ENCODE results near the gene DEGS1. TPM values are rescaled to one million over a fixed set of nuclear protein-coding genes. Genes with fewer than 3 reads are reported as not detected.

DEGS1 gene
- total RNA-seq = 34.5 and 49.2 TPM in 2 replicates

DNA sequence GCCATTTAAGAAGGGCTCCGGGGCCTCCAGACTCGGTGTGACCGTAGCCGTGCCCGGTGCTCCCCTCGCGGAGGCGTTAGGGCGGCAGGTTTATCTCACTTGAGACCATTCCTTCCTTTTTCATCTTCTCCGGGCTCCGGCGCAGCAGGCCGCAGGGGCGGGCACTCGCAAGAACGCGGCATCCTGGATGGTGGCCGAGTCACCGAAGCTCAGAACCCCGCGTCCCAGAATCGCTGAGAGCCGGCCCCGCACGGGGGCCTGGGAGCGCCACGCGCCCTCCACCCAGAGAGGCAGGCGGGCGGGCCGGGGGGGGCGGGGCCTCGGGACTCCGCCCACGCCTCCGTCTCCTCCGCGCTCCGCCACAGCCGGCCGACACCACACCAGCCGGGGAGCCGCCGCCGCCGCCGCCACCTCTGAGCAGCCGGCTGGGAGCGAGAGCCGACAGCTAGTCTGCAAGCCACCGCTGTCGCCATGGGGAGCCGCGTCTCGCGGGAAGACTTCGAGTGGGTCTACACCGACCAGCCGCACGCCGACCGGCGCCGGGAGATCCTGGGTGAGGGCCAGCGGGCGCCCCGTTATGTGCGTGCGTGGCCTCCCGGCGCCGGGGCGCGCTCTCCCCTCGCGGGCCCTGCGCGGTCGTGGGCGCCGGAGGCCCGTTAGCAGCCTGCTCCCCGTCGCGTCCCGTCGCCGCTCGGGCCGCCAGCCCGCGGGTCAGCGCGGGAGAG, at the start of gene DEGS1:
Gene DEGS1, plus strand, starts transcription at position 375 of the 725 bp plus-strand sequence. Its CDS starts 97 bp downstream, at position 472.

Other genes starting within 250 kb of the DEGS1 start
- 33.7 and 40.7 TPM in 2 replicates for gene FBXO28, start 69.1 kb upstream of the DEGS1 start, total RNA-seq
- 22.8 and 24.1 TPM in 2 replicates for gene NVL, start 146.9 kb downstream of the DEGS1 start, total RNA-seq
- gene CNIH4, start 173.6 kb downstream of the DEGS1 start, total RNA-seq = 71.0 and 115 TPM in 2 replicates

All from tracheal epithelial cell (primary cell).